ENCODE data around the gene SH2D1A.

DNA sequence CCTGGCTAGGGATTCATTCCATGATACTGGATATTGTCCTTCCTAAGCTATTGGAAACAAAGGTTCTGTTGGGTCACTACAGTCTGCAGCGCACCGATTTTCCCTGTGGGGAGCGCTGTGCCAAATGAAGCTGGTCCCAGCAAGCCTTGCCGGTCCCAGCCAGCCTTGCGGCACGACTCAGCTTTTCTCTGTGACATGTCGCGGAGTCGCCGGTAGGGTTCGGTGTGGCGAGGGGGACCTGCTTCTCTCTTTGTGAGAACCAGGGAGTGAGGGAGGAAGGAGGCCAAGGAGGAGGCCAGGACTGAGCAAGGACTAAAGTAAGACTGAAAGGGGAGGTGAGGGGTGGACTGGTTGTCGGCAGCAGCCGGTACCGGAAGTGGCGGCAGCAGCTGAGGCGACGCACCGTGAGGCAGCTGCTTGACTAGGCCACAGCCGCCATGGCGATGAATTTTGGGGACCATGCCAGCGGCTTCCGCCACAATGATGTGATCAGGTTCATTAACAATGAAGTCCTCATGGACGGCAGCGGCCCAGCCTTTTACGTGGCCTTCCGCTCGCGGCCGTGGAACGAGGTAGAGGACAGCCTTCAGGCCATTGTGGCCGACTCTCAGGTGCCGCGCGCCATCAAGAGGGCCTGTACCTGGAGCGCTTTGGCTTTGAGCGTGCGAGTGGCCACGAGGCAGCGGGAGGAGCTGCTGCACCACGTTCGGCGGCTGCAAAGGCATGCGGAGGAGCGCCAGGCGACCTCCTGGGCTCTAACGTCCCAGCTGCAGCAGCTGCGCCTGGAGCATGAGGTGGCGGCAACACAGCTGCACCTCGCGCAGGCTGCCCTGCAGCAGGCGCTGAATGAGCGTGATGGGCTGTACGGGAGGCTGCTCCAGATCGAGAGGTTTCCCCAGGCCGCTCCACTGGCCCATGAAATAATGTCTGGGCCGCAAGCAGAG is 13.6 kb upstream of the SH2D1A start, which contains the start of gene TEX13D:
- TF ChIP-seq ZNF274 (IDR thresholded peaks at IDR 0.05; ENCODE audit: low read depth, low read length) (no peak), SUZ12 (IDR thresholded peaks at IDR 0.05; ENCODE audit: extremely low read depth, insufficient read depth, insufficient read length) (no peak), YY1 (IDR thresholded peaks at IDR 0.05; ENCODE audit: insufficient read depth, insufficient read length) (no peak)
